Retinal pigment epithelial cell (primary cell): Measurements from ENCODE around the gene IGF2R.

ENCODE experiments used
- DNase-seq: peaks from one replicate; pipeline ENCODE4 v3.0.0-alpha.2; 2010; ENCODE audit warnings: low read depth
- H3K4me3 ChIP-seq: 2 replicates; pipeline ENCODE4 v1.5.1; 2011; ENCODE audit warnings: mild to moderate bottlenecking, low read length, control low read depth, moderate library complexity
- TF ChIP-seq, protein P1 (sequence below): conservative IDR thresholded peaks from 2 replicates; pipeline ENCODE4 v1.5.1; 2011; ENCODE audit warnings: low read depth, low read length, control low read depth, inconsistent platforms

The IGF2R gene

DNA sequence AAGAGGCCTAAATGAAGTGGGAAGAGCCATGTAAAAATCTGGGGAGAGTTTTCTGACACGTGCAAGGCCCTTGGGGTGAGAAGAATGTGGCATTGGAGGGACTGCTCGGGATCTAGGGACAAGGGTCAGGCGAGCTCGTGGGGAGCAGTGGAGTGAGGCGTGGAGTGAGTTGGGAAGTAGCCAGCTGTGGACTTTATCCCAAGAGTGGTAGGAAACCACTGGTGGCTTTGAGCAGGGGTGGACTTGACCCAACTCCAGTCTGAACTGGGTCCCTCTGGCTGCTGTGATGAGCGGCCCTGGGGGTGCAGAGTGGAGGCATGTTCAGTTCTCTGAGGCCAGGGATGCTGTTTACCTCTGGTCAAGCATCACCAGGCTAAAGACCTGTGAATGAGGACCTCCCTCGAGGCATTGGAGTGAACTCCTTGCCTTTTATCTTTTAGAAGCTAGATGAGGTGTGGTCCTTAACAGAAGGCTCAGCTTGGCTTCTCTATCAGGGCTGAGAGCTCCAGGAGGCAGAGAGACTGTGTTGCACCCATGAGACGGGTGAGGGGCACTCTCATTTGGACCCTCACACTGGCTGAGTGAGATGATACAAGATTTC, 173.3 kb downstream of the IGF2R start:
- TF ChIP-seq, protein P1, sequence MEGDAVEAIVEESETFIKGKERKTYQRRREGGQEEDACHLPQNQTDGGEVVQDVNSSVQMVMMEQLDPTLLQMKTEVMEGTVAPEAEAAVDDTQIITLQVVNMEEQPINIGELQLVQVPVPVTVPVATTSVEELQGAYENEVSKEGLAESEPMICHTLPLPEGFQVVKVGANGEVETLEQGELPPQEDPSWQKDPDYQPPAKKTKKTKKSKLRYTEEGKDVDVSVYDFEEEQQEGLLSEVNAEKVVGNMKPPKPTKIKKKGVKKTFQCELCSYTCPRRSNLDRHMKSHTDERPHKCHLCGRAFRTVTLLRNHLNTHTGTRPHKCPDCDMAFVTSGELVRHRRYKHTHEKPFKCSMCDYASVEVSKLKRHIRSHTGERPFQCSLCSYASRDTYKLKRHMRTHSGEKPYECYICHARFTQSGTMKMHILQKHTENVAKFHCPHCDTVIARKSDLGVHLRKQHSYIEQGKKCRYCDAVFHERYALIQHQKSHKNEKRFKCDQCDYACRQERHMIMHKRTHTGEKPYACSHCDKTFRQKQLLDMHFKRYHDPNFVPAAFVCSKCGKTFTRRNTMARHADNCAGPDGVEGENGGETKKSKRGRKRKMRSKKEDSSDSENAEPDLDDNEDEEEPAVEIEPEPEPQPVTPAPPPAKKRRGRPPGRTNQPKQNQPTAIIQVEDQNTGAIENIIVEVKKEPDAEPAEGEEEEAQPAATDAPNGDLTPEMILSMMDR = no peak

GRCh38 chr6:160146454-160147145, 177.7 kb downstream of the IGF2R start:
- H3K4me3 ChIP-seq = no peak overlapping the region
- TF ChIP-seq, protein P1 = no peak
- DNase-seq = no peak

More for the DNA sequence above, 173.3 kb downstream of the IGF2R start:
- DNase-seq = no peak
- no peak overlapping the region for H3K4me3 ChIP-seq

DNA sequence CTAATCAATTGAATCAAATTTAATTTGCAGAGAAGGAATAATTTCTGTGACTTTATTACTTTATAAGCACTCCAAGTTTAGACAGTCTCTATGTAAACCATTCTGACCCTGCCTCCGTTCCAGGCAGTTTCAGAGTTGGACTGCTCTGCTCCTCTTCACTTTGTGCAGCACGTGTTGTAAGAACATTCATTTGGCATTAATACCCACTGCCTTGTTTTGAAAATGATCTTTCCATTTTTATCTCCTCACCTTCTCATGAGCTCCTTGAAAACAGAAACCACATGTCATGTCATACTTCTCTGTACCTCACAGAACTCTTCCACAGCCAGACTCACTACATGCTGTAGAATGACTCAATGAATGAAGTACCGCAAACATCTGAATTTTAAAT, 178.3 kb downstream of the IGF2R start:
- no peak overlapping the region for H3K4me3 ChIP-seq
- TF ChIP-seq, protein P1 = no peak
- no peak for DNase-seq

DNA sequence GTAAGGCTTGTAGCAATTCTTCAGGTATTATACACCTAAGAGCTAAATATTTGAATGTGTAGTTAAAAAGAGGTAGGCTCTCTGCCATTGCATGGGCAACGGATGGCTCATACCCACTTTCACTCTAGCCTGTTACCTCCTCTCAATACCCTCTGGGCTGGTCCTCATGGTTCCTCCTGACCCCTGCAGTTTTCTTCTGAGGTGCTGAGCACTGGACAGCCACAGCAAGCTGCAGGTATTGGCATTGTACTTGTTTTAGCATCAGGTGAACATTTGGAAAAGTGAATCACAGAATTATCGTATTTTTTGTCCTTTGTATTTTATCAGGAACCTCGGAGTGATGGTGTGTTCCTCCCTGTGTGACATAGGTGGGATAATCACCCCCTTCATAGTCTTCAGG, 185.6 kb downstream of the IGF2R start:
- TF ChIP-seq, protein P1 = no peak
- H3K4me3 ChIP-seq = no peak overlapping the region
- no peak for DNase-seq

DNA sequence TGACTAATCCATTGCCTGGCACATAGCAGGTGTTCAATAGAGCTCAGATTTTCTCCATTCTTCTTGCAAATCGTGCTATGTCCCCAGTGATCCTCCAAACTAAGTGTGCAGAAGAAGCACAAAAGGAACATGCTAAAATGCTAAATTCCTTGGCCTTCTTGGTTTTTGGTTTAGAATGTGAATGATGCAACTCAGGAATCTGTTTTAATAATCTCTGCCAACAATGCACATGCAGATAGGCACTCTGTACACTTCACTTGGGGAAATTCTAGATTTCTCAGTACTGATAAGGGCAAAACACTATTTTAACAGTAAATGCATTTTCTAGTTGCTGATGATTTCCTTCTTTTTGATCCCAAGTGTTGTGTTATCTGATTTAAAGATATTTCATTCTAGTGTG, 188.0 kb downstream of the IGF2R start:
- TF ChIP-seq, protein P1 = no peak
- DNase-seq = no peak
- no peak overlapping the region for H3K4me3 ChIP-seq

DNA sequence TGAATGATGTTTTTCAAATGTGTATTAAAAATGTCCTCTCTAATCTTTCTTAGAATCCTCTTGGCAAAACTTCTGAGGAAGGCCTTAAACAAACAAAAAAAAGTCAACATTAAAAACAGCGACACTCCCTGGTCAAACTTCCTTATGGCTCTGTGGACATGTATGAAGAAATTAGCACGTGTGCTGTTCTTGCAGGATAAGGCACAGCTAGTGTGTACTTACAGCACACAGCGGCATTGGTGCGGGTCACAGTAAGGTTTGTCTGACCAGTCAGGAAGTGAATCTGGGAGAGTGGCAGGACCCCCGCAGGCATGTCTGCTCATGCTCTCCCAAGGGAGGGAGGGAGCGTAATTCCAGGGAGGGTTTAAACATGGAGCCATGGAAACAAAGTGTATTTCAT, 191.6 kb downstream of the IGF2R start:
- TF ChIP-seq, protein P1 = no peak
- DNase-seq = no peak

More for the DNA sequence above, 191.6 kb downstream of the IGF2R start:
- H3K4me3 ChIP-seq = no peak overlapping the region
